ENCODE results near the gene CUL4A. TPM values are rescaled to one million over a fixed set of nuclear protein-coding genes. Genes with fewer than 3 reads are reported as not detected.
"Not testable (repeated sequence)": the region's sequence is repeated elsewhere in the genome, so short reads cannot be mapped to it uniquely, and the experiment has no call there.

CUL4A gene
- total and polyA plus RNA-seq, 8 donors = 48.0 to 98.0 (median 87.5) TPM

- DNase-seq (no peak), ATAC-seq (no peak)
- peaks cover 0 to 82% of the 10 kb centered on the region in 2 donors for H3K36me3 ChIP-seq
- no peak overlapping the region for H3K27ac ChIP-seq
- no peaks in the 10 kb centered on the region for H3K27me3 ChIP-seq
- intact Hi-C loops (cut with DNase I) = no loop called here
- TF ChIP-seq CTCF (IDR thresholded peaks at IDR 0.05) = no peak
- H3K4me3 ChIP-seq = no peak overlapping the region
- H3K4me1 ChIP-seq = no peaks in the 10 kb centered on the region
- H3K9me3 ChIP-seq = no peaks in the 10 kb centered on the region
Observed at GRCh38 chr13:113260996-113261395, 51.6 kb downstream of the CUL4A start.

GRCh38 chr13:113263016-113263415 lies 53.6 kb downstream of the CUL4A start:
- peaks cover 0 to 70% of the 10 kb centered on the region in 2 donors for H3K36me3 ChIP-seq
- ATAC-seq; H3K9me3 ChIP-seq; H3K4me1 ChIP-seq; DNase-seq; H3K27ac ChIP-seq; intact Hi-C loops (cut with DNase I); H3K4me3 ChIP-seq; H3K27me3 ChIP-seq: not testable (repeated sequence)

- DNase-seq = no peak
- no peak for TF ChIP-seq CTCF (IDR thresholded peaks at IDR 0.05)
- H3K9me3 ChIP-seq = no peaks in the 10 kb centered on the region
- peaks cover 0 to 4% of the 10 kb centered on the region in 2 donors for H3K4me1 ChIP-seq
- no peak overlapping the region for H3K27ac ChIP-seq
- no peaks in the 10 kb centered on the region for H3K27me3 ChIP-seq
- ATAC-seq = no peak
- H3K36me3 ChIP-seq = peaks cover 0 to 27% of the 10 kb centered on the region in 2 donors
- H3K4me3 ChIP-seq = no peak overlapping the region
- intact Hi-C loops (cut with DNase I) = no loop called here
Observed at GRCh38 chr13:113267642-113268405, 58.4 kb downstream of the CUL4A start.

- H3K4me3 ChIP-seq = no peak overlapping the region
- ATAC-seq (no peak), DNase-seq (no peak)
- H3K4me1 ChIP-seq = peaks cover 4 to 43% of the 10 kb centered on the region in 2 donors
- TF ChIP-seq CTCF (IDR thresholded peaks at IDR 0.05) = no peak
- peak overlapping the region in 1 of 2 donors; percentile 77 for H3K27ac ChIP-seq
- H3K27me3 ChIP-seq = no peaks in the 10 kb centered on the region
- intact Hi-C loops (cut with DNase I) = loop anchor here in 1 of 2 donors (10.0 kb wide), 1 partner anchor 123 kb away; no protein-coding TSS in a partner anchor
- peaks cover 0 to 10% of the 10 kb centered on the region in 2 donors for H3K36me3 ChIP-seq
- H3K9me3 ChIP-seq = no peaks in the 10 kb centered on the region
Observed at GRCh38 chr13:113272031-113272430, 62.6 kb downstream of the CUL4A start.

- peak overlapping the region in 1 of 2 donors; percentile 77 for H3K27ac ChIP-seq
- DNase-seq (peak in 1 of 4 donors; percentile 53), ATAC-seq (peak; percentile 30)
- H3K9me3 ChIP-seq = no peaks in the 10 kb centered on the region
- intact Hi-C loops (cut with DNase I) = loop anchor here in 1 of 2 donors (10.0 kb wide), 1 partner anchor 122 kb away; no protein-coding TSS in a partner anchor
- no peaks in the 10 kb centered on the region for H3K27me3 ChIP-seq
- H3K4me1 ChIP-seq = peaks cover 4 to 45% of the 10 kb centered on the region in 2 donors
- no peak overlapping the region for H3K4me3 ChIP-seq
- peaks cover 0 to 3% of the 10 kb centered on the region in 2 donors for H3K36me3 ChIP-seq
- TF ChIP-seq CTCF (IDR thresholded peaks at IDR 0.05) = no peak
Observed at GRCh38 chr13:113272701-113273181, 63.3 kb downstream of the CUL4A start.
